AG04449 (cell line): Measurements from ENCODE around the gene BCL6.

Source experiments
- CTCF ChIA-PET: fragments of 350-600 bp; formaldehyde crosslinking; extraction: SDS; loops from one replicate; lab custom pipeline; 2021; ENCODE audit warnings: antibody characterized with exemption; lab: Yijun Ruan, JAX
- POLR2A ChIA-PET: fragments of 400-600, 350-600 bp; formaldehyde crosslinking; extraction: SDS; loops from one replicate; lab custom pipeline; 2020; ENCODE audit warnings: antibody characterized with exemption, inconsistent platforms; lab: Yijun Ruan, JAX
- DNase-seq: peaks from one replicate; pipeline ENCODE4 v3.0.0-alpha.2; 2010; ENCODE audit warnings: low read depth, low spot score
- H3K4me3 ChIP-seq: 2 replicates; pipeline ENCODE4 v1.5.1; 2011; ENCODE audit warnings: low read depth, mild to moderate bottlenecking, control low read depth, low read length
- CTCF ChIP-seq: IDR thresholded peaks from one replicate; pipeline ENCODE4 v1.5.1; 2011; ENCODE audit warnings: mild to moderate bottlenecking, moderate library complexity, low read length, control low read depth, inconsistent platforms; ENCODE audit not compliant: insufficient read depth; ENCODE audit errors: missing control alignments

Gene BCL6

GRCh38 chr3:187742351-187743171, 2.7 kb downstream of the BCL6 start:
- CTCF ChIA-PET = interaction anchor here (0.7 to 2.5 kb wide), 19 partner anchors 11 to 1212 kb away, joined by 3 to 47 read pairs (median 4); no protein-coding TSS in a partner anchor
- DNase-seq = no peak
- TF ChIP-seq CTCF = no peak
- peak overlapping the region; percentile 94 for H3K4me3 ChIP-seq
- POLR2A ChIA-PET = interaction anchor here (0.5 to 1.7 kb wide), 5 partner anchors 411 to 1212 kb away, joined by 3 to 9 read pairs (median 4); no protein-coding TSS in a partner anchor

- POLR2A ChIA-PET = interaction anchor here (0.5 to 1.8 kb wide), 5 partner anchors 412 to 1212 kb away, joined by 3 to 9 read pairs (median 4); no protein-coding TSS in a partner anchor
- peak; percentile 58 for TF ChIP-seq CTCF
- peak overlapping the region; percentile 94 for H3K4me3 ChIP-seq
- CTCF ChIA-PET = interaction anchor here (0.6 to 9.8 kb wide), 119 partner anchors 8 to 1535 kb away, joined by 3 to 322 read pairs (median 7); partner anchors contain the start of gene LPP
- DNase-seq = no peak
These were observed 3.6 kb downstream of the BCL6 start for GRCh38 chr3:187741403-187742350.

- no peak for DNase-seq
- CTCF ChIA-PET = interaction anchor here (0.6 to 9.8 kb wide), 203 partner anchors 9 to 1536 kb away, joined by 3 to 322 read pairs (median 4); partner anchors contain the start of gene LPP
- TF ChIP-seq CTCF = peak; percentile 92
- POLR2A ChIA-PET = interaction anchor here (0.8 to 1.8 kb wide), 8 partner anchors 43 to 1214 kb away, joined by 3 to 9 read pairs (median 4); no protein-coding TSS in a partner anchor
- peak overlapping the region; percentile 94 for H3K4me3 ChIP-seq
These were observed 4.6 kb downstream of the BCL6 start for GRCh38 chr3:187740421-187741399.

- peak; percentile 95 for TF ChIP-seq CTCF
- DNase-seq = peak; percentile 63
- H3K4me3 ChIP-seq = peak overlapping the region; percentile 94
- CTCF ChIA-PET = interaction anchor here (0.6 to 9.8 kb wide), 202 partner anchors 7 to 1495 kb away, joined by 3 to 322 read pairs (median 4); partner anchors contain the start of gene LPP
- POLR2A ChIA-PET = interaction anchor here (0.8 to 1.8 kb wide), 7 partner anchors 44 to 1215 kb away, joined by 3 to 9 read pairs (median 5); no protein-coding TSS in a partner anchor
These were observed 5.5 kb downstream of the BCL6 start for GRCh38 chr3:187739561-187740332.
